Heart right ventricle (tissue), 16 donors: ENCODE measurements around the gene PLTP. TPM values are rescaled to one million over a fixed set of nuclear protein-coding genes. Genes with fewer than 3 reads are reported as not detected.
A peak's percentile ranks its signal among the peaks of the same experiment; 100 is the strongest.
"Not testable (repeated sequence)": the region's sequence is repeated elsewhere in the genome, so short reads cannot be mapped to it uniquely, and the experiment has no call there.

Source experiments
- ATAC-seq, 8 donors: fragments of 200-7000 bp; cut with Tn5 transposase; one replicate each; pipeline ENCODE4 v1.9.1; 2020; ENCODE audit warnings: mild to moderate bottlenecking in 8 of 8, moderate library complexity in 8 of 8, moderate number of reproducible peaks in 1 of 8
- DNase-seq, 2 donors: peaks; one replicate each; pipeline ENCODE4 v3.0.0-alpha.2; 2020
- H3K27ac ChIP-seq, 10 donors: fragments of 200-600 bp; sonication (generic) in 2 of 10; one replicate each; pipeline versions ENCODE4 v1.5.0 to v1.8.0; 2020 to 2022; ENCODE audit warnings: mild to moderate bottlenecking in 3 of 10
- H3K27me3 ChIP-seq, 7 donors: fragments of 200-600 bp; one replicate each; pipeline ENCODE4 v1.8.0; 2021 to 2022; ENCODE audit warnings: mild to moderate bottlenecking in 2 of 7
- H3K36me3 ChIP-seq, 9 donors: fragments of 200-600 bp; sonication (generic) in 1 of 9; one replicate each; pipeline versions ENCODE4 v1.5.0 to v1.8.0; 2020 to 2022; ENCODE audit warnings: mild to moderate bottlenecking in 2 of 9
- H3K4me1 ChIP-seq, 9 donors: fragments of 200-600 bp; sonication (generic) in 1 of 9; one replicate each; pipeline versions ENCODE4 v1.5.0 to v1.8.0; 2020 to 2022; ENCODE audit warnings: mild to moderate bottlenecking in 4 of 9
- H3K4me3 ChIP-seq, 10 donors: fragments of 200-600 bp; sonication (generic) in 2 of 10; one replicate each; pipeline versions ENCODE4 v1.5.0 to v1.8.0; 2020 to 2022; ENCODE audit warnings: mild to moderate bottlenecking in 7 of 10, moderate library complexity in 2 of 10
- H3K9me3 ChIP-seq, 11 donors: fragments of 200-600 bp in 10 of 11; sonication (generic) in 2 of 11; one replicate each; pipeline versions ENCODE4 v1.5.0 to v1.8.0; 2013 to 2022; ENCODE audit warnings: mild to moderate bottlenecking in 2 of 11, control low read depth in 1 of 11, moderate library complexity in 1 of 11
- WGBS, 2 donors: extraction: QIAGEN DNeasy Blood & Tissue Kit; methylation state at CpG; one replicate each; pipeline ENCODE4 v1.1.7; 2013; ENCODE audit warnings: inconsistent platforms in 1 of 2; 5-methylcytosine and 5-hydroxymethylcytosine counted together
- intact Hi-C, 10 donors: fragments of 100-400 bp; cut with DNase I; formaldehyde crosslinking; loops; one replicate each; pipeline versions ENCODE4 v1.11.1 to v1.14.2; 2022
- polyA plus RNA-seq, 2 donors: library from polyadenylated mRNA; stranded (reverse); fragments of 200-250 nt; gene quantifications; one replicate each; pipeline ENCODE4 v1.2.3, GENCODE V29; 2013
- total RNA-seq, 10 donors: library from RNA; stranded (reverse); fragmentation: NEBNext Ultra II Directional in 3 of 10; extraction: Animal tissue kit (Norgen Biotek cat#: 25700) in 3 of 10; gene quantifications; one replicate each; pipeline versions ENCODE4 v1.2.1 to v1.2.4, GENCODE V29; 2021 to 2023
- TF ChIP-seq, protein P1 (sequence below), 9 donors: fragments of 200-600 bp; sonication (generic) in 2 of 9; IDR thresholded peaks; one replicate each; pipeline versions ENCODE4 v1.5.0 to v1.8.0; 2021 to 2022; ENCODE audit warnings: antibody characterized with exemption in 9 of 9, mild to moderate bottlenecking in 5 of 9, moderate library complexity in 1 of 9
- donor health status: Arrhythmogenic right ventricular cardiomyopathy.
- donor health status: ischemic (EF 13 %, LVEDD 7.1; RV severe dilation, severe dysfunction).
- donor health status: healthy with polysubstance abuse.
- donor health status: DM: no; HTN: yes; CAD: no.
- donor health status: DM: no; HTN: no; CAD: no.
- donor health status: ischemic (EF 25% LVEDD 6.9; RV normal size, moderate dysfunction).
- donor health status: ischemic (EF 25% LVEDD 5.7; RV mildly dilated, moderate dysfunction).
- donor health status: healthy.
- donor health status: DM: yes; HTN: yes; CAD: no.
- donor health status: Ischemic cardiomyopathy.
- donor health status: ischemic (EF 35%, LVEDD 5.7; RV mildly dilated, moderate dysfunction).
- donor health status: nonischemic (EF 11% LVEDD 7.7; RV severe dilation, severe dysfunction).
- donor health status: DM: yes; HTN: yes; CAD: no.
- donor health status: PGD.
- donor health status: ischemic (EF 29% LVEDD 5.4; RV normal size, mild dysfunction).
- donor health status: nonischemic (EF 23%, LVEDD 6.1; RV moderate dilation, normal function).

Gene PLTP
- total and polyA plus RNA-seq, 12 donors: 10.7 to 230 (median 40.4) TPM

DNA sequence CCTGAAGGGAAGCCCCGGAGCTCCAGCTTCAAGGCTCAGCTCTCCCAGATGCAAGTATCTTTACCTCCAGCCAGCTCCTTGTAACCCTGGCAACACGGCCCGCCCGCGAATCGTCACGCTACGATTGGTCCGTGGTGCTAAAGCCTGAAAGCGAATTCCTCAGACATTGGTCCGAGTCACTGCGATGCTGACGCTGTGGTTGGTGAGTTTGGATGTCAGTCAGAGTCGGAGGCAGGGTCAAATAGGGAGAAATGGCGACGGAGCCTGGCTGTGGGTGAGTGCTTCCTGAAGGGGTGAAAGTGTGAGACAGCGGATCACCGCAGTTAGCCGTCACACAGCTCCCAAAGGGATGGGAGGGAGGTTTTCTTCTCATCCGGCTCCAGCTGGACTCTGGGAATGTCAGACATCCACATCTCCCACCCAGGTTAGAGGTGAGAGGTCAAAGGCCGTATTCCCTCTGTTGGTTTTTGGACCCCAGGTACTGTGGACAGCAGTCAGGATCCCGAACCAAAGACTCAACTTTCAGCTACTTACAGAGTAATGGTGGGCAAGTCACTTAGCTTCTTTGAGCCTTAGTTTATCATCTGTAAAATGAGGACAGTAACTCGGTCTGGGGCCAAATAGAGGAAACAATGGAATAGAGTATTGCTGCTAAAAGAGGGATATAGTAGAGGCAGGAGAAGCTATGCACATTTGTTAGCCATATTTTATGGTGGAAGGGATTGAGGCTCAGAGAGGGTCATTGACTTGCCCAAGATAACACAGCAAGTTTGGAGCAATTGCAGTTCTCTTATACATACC, 30.8 kb downstream of the PLTP start, which contains the start of gene ZSWIM1:
ZSWIM1 (plus strand) TSS at position 240 of the 801 bp plus-strand sequence. CDS start 1,366 bp downstream, outside the sequence.
- Histone ChIP-seq H3K27ac (peak within 1 kb of the TSS; percentile 47 to 90 (median 83)), H3K4me1 (peaks cover 0 to 31% (median 21%) of the 10 kb centered on the region in 9 donors), H3K4me3 (peak within 1 kb of the TSS; percentile 57 to 79 (median 68)), H3K27me3 (no peaks in the 10 kb centered on the region), H3K36me3 (peaks cover 0 to 74% (median 28%) of the 10 kb centered on the region in 9 donors), H3K9me3 (no peaks in the 10 kb centered on the region)
- ATAC-seq: peak; percentile 95 to 99 (median 98)
- peak; percentile 99 for DNase-seq
- TF ChIP-seq, protein P1, sequence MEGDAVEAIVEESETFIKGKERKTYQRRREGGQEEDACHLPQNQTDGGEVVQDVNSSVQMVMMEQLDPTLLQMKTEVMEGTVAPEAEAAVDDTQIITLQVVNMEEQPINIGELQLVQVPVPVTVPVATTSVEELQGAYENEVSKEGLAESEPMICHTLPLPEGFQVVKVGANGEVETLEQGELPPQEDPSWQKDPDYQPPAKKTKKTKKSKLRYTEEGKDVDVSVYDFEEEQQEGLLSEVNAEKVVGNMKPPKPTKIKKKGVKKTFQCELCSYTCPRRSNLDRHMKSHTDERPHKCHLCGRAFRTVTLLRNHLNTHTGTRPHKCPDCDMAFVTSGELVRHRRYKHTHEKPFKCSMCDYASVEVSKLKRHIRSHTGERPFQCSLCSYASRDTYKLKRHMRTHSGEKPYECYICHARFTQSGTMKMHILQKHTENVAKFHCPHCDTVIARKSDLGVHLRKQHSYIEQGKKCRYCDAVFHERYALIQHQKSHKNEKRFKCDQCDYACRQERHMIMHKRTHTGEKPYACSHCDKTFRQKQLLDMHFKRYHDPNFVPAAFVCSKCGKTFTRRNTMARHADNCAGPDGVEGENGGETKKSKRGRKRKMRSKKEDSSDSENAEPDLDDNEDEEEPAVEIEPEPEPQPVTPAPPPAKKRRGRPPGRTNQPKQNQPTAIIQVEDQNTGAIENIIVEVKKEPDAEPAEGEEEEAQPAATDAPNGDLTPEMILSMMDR (IDR thresholded peaks at IDR 0.05): no peak
- intact Hi-C loops: loop anchor here in 3 of 10 donors (10.0 kb wide), 3 partner anchors 46 to 84 kb away; partner anchors contain the start of gene SNX21 (in 1 of the 3)
- WGBS, 2 donors: 0 to 1% methylated on average over 23 of the region's 23 CpGs

GRCh38 chr20:45878076-45878761, 33.7 kb downstream of the PLTP start:
- Histone ChIP-seq H3K4me3 (no peak overlapping the region), H3K36me3 (peaks cover 0 to 47% (median 23%) of the 10 kb centered on the region in 9 donors), H3K27me3 (no peaks in the 10 kb centered on the region), H3K4me1 (peaks cover 0 to 21% (median 14%) of the 10 kb centered on the region in 9 donors), H3K27ac (peak overlapping the region in 2 of 10 donors; percentile 2 to 33), H3K9me3 (no peaks in the 10 kb centered on the region)
- ATAC-seq: peak in 2 of 8 donors; percentile 30 to 38
- intact Hi-C loops: no loop called here
- 77 to 80% methylated on average over 13 of the region's 13 CpGs for WGBS, 2 donors
- DNase-seq: no peak
- TF ChIP-seq, protein P1 (IDR thresholded peaks at IDR 0.05): no peak

DNA sequence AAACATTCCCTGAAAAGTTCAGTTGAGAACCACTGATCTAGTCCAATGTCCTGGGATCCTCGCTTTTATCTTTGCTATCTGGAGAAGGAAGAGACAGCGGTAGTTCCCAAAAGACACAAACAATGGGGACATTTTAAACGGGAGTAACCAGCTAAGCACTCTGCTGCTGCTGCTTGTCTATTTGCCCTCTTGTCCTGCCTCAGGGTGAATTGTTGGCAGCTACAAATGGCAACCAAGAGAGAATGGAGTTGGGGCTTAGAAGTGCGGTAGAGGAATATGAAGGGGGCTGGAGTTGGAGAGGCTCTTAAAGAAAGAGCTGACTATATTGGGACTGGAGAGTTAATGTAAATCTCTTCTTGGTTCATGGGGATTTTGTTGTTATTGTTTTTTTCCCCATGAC, 37.4 kb downstream of the PLTP start:
- no peak overlapping the region for H3K27ac ChIP-seq
- ATAC-seq: no peak
- WGBS, 2 donors: 71 to 74% methylated on average over 4 of the region's 4 CpGs
- no peak for DNase-seq
- H3K36me3 ChIP-seq: peaks cover 0 to 42% (median 14%) of the 10 kb centered on the region in 9 donors
- TF ChIP-seq, protein P1 (IDR thresholded peaks at IDR 0.05): no peak
- no peak overlapping the region for H3K4me3 ChIP-seq
- no peaks in the 10 kb centered on the region for H3K4me1 ChIP-seq
- no peaks in the 10 kb centered on the region for H3K9me3 ChIP-seq
- intact Hi-C loops: no loop called here
- H3K27me3 ChIP-seq: no peaks in the 10 kb centered on the region

- ATAC-seq, H3K4me3 ChIP-seq, H3K4me1 ChIP-seq, H3K27me3 ChIP-seq, intact Hi-C loops, H3K9me3 ChIP-seq, H3K27ac ChIP-seq, DNase-seq: not testable (repeated sequence)
- WGBS, 2 donors: 94 to 96% methylated on average over 10 of the region's 10 CpGs
- H3K36me3 ChIP-seq: peaks cover 0 to 38% (median 14%) of the 10 kb centered on the region in 9 donors
Measured at GRCh38 chr20:45874104-45874481, 37.9 kb downstream of the PLTP start.
